DND-41 (cell line): Measurements from ENCODE around the gene FAM193A.

Experiments used
- ATAC-seq: fragments of 200-7000 bp; cut with Tn5 transposase; 3 replicates; pipeline ENCODE4 v1.9.1; 2021; ENCODE audit warnings: low read depth; ENCODE audit not compliant: insufficient read depth
- DNase-seq: peaks from one replicate; pipeline ENCODE4 v3.0.0-alpha.2; 2020
- H2AFZ ChIP-seq: 2 replicates; pipeline ENCODE4 v1.6.0; 2012; ENCODE audit warnings: low read depth, low read length
- H3K27ac ChIP-seq: 2 replicates; pipeline ENCODE4 v1.5.1; 2012; ENCODE audit warnings: low read length, inconsistent platforms
- H3K27me3 ChIP-seq: fragments of 200-600 bp; sonication (generic); 2 replicates; pipeline ENCODE4 v1.6.0; 2012; ENCODE audit warnings: low read length, mild to moderate bottlenecking, inconsistent platforms; ENCODE audit not compliant: insufficient read depth, poor library complexity
- H3K36me3 ChIP-seq: 2 replicates; pipeline ENCODE4 v1.5.1; 2012; ENCODE audit warnings: low read length, inconsistent platforms; ENCODE audit not compliant: insufficient read depth
- H3K4me1 ChIP-seq: 2 replicates; pipeline ENCODE4 v1.5.1; 2012; ENCODE audit warnings: mild to moderate bottlenecking, low read length; ENCODE audit not compliant: insufficient read depth
- H3K4me2 ChIP-seq: 2 replicates; pipeline ENCODE4 v1.6.0; 2012; ENCODE audit warnings: mild to moderate bottlenecking, moderate library complexity, low read length, inconsistent platforms; ENCODE audit not compliant: insufficient read depth
- H3K4me3 ChIP-seq, 2 experiments: fragments of 200-600 bp in 1 of 2; shearing (Covaris generic) in 1 of 2; 2 replicates each; pipeline ENCODE4 v1.5.1; 2012 to 2016; ENCODE audit warnings: inconsistent platforms in 2 of 2, low read length in 2 of 2, mild to moderate bottlenecking in 2 of 2, low read depth in 1 of 2, moderate library complexity in 1 of 2
- H3K79me2 ChIP-seq: 2 replicates; pipeline ENCODE4 v1.6.0; 2012; ENCODE audit warnings: low read length, inconsistent platforms; ENCODE audit not compliant: insufficient read depth
- H3K9ac ChIP-seq: 2 replicates; pipeline ENCODE4 v1.6.0; 2012; ENCODE audit warnings: low read depth, mild to moderate bottlenecking, inconsistent platforms, low read length, moderate library complexity
- H3K9me3 ChIP-seq: 2 replicates; pipeline ENCODE4 v1.5.1; 2012; ENCODE audit warnings: low read length, moderate library complexity, mild to moderate bottlenecking, inconsistent platforms; ENCODE audit not compliant: insufficient read depth, severe bottlenecking
- H4K20me1 ChIP-seq: 2 replicates; pipeline ENCODE4 v1.6.0; 2012; ENCODE audit warnings: low read length; ENCODE audit not compliant: insufficient read depth
- EZH2 ChIP-seq: IDR thresholded peaks from 3 replicates; pipeline ENCODE4 v1.6.1; 2012; ENCODE audit warnings: borderline replicate concordance, low read depth, mild to moderate bottlenecking, moderate library complexity, low read length, inconsistent platforms; ENCODE audit not compliant: severe bottlenecking
- TF ChIP-seq, protein P1 (sequence below): IDR thresholded peaks from 2 replicates; pipeline ENCODE4 v1.5.1; 2012; ENCODE audit warnings: borderline replicate concordance, low read length, moderate library complexity, mild to moderate bottlenecking; ENCODE audit not compliant: poor library complexity, severe bottlenecking; ENCODE audit errors: extremely low read depth

The FAM193A gene

DNA sequence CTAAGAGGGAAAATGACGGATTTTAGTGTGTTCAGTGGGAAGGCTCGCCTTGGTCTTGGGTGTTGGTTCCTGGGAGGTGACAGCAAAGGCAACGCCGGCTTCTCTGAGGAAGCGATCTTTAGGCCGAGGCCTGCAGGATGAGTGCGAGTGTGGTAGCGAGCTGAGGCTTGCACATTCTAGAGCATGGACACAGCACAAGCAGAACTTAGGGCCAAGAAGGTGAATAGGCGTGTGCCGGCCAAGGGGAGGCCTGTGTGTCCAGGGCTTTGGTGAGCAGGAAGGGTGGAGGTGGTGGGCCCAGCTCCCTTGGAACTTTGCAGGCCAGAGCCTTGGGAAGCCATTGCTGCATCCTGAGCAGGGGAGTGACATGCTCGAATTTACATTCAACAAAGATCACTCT is 151.8 kb downstream of the FAM193A start:
- no peaks in the 10 kb centered on the region for H3K27me3 ChIP-seq
- H3K9ac ChIP-seq = no peak overlapping the region
- H3K36me3 ChIP-seq = peaks cover 97% of the 10 kb centered on the region
- H3K9me3 ChIP-seq = no peaks in the 10 kb centered on the region
- H2AFZ ChIP-seq = no peak overlapping the region
- H3K79me2 ChIP-seq = no peaks in the 10 kb centered on the region
- H4K20me1 ChIP-seq = peaks cover 20% of the 10 kb centered on the region
- ATAC-seq = no peak
- no peak overlapping the region for H3K4me2 ChIP-seq
- no peak for DNase-seq
- no peak overlapping the region for H3K4me3 ChIP-seq
- TF ChIP-seq, protein P1, sequence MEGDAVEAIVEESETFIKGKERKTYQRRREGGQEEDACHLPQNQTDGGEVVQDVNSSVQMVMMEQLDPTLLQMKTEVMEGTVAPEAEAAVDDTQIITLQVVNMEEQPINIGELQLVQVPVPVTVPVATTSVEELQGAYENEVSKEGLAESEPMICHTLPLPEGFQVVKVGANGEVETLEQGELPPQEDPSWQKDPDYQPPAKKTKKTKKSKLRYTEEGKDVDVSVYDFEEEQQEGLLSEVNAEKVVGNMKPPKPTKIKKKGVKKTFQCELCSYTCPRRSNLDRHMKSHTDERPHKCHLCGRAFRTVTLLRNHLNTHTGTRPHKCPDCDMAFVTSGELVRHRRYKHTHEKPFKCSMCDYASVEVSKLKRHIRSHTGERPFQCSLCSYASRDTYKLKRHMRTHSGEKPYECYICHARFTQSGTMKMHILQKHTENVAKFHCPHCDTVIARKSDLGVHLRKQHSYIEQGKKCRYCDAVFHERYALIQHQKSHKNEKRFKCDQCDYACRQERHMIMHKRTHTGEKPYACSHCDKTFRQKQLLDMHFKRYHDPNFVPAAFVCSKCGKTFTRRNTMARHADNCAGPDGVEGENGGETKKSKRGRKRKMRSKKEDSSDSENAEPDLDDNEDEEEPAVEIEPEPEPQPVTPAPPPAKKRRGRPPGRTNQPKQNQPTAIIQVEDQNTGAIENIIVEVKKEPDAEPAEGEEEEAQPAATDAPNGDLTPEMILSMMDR = no peak
- no peak for TF ChIP-seq EZH2
- no peak overlapping the region for H3K27ac ChIP-seq
- no peaks in the 10 kb centered on the region for H3K4me1 ChIP-seq

DNA sequence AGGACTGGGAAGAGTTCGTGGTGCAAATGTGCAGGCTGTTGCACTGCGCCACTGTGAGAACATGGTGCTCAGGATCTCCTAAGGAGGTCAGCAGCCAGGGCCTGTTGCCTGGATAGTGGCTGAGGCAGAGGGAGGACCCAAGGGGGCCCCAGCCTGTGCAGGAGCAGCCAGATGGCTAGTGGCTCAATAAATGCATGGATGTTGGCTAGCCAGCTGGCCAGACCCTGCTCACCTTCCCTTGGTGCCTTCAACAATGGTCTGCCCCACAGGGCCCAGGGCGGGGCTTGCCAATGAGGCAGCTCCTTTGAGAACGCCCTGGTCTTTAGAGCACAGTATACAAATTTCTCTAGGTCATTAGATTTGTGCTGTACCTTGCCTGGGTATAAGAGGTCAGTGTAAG is 152.2 kb downstream of the FAM193A start:
- Histone ChIP-seq H3K4me3 (no peak overlapping the region), H3K27ac (no peak overlapping the region), H3K79me2 (no peaks in the 10 kb centered on the region), H3K4me1 (no peaks in the 10 kb centered on the region), H3K36me3 (peaks cover 97% of the 10 kb centered on the region), H3K27me3 (no peaks in the 10 kb centered on the region), H3K9ac (no peak overlapping the region), H2AFZ (no peak overlapping the region), H4K20me1 (peaks cover 20% of the 10 kb centered on the region), H3K9me3 (no peaks in the 10 kb centered on the region), H3K4me2 (no peak overlapping the region)
- ATAC-seq = no peak
- DNase-seq = no peak
- TF ChIP-seq EZH2 = no peak
- TF ChIP-seq, protein P1 = no peak

DNA sequence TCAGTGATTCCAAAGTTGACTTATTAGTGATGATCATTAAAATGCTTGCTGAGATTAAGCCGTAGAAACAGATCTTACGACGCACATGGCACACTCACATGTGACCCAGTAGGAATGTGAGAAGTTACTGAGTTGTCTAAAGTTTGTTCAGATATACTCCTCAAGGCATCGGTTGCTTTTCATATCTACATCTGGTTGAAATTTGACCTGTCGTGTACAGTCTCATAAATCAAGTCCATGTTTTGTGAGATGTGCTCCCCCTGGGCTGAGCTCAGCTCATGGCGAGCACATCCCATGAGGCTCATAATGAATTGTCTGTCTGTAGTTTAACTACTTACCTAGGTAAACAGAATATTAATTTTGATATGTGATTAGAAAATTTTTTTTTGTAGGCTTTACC is 152.7 kb downstream of the FAM193A start:
- Histone ChIP-seq H3K4me2 (no peak overlapping the region), H2AFZ (no peak overlapping the region), H3K4me1 (no peaks in the 10 kb centered on the region), H3K36me3 (peaks cover 97% of the 10 kb centered on the region), H4K20me1 (peaks cover 20% of the 10 kb centered on the region), H3K27me3 (no peaks in the 10 kb centered on the region), H3K9me3 (no peaks in the 10 kb centered on the region), H3K4me3 (no peak overlapping the region), H3K9ac (no peak overlapping the region), H3K79me2 (no peaks in the 10 kb centered on the region), H3K27ac (no peak overlapping the region)
- DNase-seq (no peak), ATAC-seq (no peak)
- no peak for TF ChIP-seq EZH2
- TF ChIP-seq, protein P1 = no peak
